ENCODE measurements around the gene SHOC2. TPM values are rescaled to one million over a fixed set of nuclear protein-coding genes. Genes with fewer than 3 reads are reported as not detected.

Gene SHOC2
- total and polyA plus RNA-seq, 9 of the 15 experiments (the other 6 are each of a cell fraction or from before 2014, with no cell fraction given), result 9.2 to 17.5 (median 14.9) TPM

GRCh38 chr10:110963162-110963561 lies 43.8 kb downstream of the SHOC2 start (continued):
- TF ChIP-seq ZBTB34 (CRISPR knock-in tag; IDR thresholded peaks at IDR 0.05) (no peak), ARID3A (IDR thresholded peaks at IDR 0.05; ENCODE audit: borderline replicate concordance, low read depth, low read length) (no peak), PRDM10 (IDR thresholded peaks at IDR 0.05; ENCODE audit: partially characterized antibody) (no peak), SUPT5H (IDR thresholded peaks at IDR 0.05) (no peak)

All from K562 (cell line).